Testis (tissue), 2 donors: ENCODE results near the gene ANKRD49.

Experiments used
- POLR2A ChIP-seq: fragments of 450-650 bp; IDR thresholded peaks from one replicate; pipeline ENCODE4 v1.6.1; 2017; ENCODE audit warnings: antibody characterized with exemption, mild to moderate bottlenecking, moderate library complexity
- TF ChIP-seq, protein P1 (sequence below), 3 experiments: fragments of 450-650 bp in 2 of 3; fragments of 200-600 bp in 1 of 3; sonication (generic) in 1 of 3; IDR thresholded peaks; one replicate each; pipeline ENCODE4 v1.5.1; 2016 to 2019; ENCODE audit warnings: antibody characterized with exemption in 3 of 3, mild to moderate bottlenecking in 2 of 3, moderate library complexity in 1 of 3

DNA sequence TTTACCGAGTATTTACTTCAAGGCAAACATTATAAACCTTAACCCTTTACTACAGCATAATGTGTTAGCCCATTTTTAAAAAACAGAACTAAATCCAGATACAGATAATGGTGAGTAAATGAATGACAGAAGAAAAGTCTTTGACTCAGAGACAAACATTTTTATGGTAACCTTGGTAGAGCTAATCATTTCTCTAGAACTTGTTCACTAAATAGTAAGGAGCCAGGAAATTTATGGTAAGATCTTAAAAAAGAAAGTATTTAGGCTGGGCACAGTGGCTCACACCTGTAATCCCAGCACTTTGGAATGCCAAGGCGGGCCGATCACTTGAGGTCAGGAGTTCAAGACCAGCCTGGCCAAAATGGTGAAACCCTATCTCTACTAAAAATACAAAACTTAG, 38.4 kb downstream of the ANKRD49 start:
- TF ChIP-seq, protein P1, sequence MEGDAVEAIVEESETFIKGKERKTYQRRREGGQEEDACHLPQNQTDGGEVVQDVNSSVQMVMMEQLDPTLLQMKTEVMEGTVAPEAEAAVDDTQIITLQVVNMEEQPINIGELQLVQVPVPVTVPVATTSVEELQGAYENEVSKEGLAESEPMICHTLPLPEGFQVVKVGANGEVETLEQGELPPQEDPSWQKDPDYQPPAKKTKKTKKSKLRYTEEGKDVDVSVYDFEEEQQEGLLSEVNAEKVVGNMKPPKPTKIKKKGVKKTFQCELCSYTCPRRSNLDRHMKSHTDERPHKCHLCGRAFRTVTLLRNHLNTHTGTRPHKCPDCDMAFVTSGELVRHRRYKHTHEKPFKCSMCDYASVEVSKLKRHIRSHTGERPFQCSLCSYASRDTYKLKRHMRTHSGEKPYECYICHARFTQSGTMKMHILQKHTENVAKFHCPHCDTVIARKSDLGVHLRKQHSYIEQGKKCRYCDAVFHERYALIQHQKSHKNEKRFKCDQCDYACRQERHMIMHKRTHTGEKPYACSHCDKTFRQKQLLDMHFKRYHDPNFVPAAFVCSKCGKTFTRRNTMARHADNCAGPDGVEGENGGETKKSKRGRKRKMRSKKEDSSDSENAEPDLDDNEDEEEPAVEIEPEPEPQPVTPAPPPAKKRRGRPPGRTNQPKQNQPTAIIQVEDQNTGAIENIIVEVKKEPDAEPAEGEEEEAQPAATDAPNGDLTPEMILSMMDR (IDR thresholded peaks at IDR 0.05): no peak
- no peak for TF ChIP-seq POLR2A
